ENCODE measurements around the gene NAA10. TPM values are rescaled to one million over a fixed set of nuclear protein-coding genes. Genes with fewer than 3 reads are reported as not detected.

The NAA10 gene
- total and polyA plus RNA-seq, 2 experiments from 2014 or later: 90.1 to 186 TPM

DNA sequence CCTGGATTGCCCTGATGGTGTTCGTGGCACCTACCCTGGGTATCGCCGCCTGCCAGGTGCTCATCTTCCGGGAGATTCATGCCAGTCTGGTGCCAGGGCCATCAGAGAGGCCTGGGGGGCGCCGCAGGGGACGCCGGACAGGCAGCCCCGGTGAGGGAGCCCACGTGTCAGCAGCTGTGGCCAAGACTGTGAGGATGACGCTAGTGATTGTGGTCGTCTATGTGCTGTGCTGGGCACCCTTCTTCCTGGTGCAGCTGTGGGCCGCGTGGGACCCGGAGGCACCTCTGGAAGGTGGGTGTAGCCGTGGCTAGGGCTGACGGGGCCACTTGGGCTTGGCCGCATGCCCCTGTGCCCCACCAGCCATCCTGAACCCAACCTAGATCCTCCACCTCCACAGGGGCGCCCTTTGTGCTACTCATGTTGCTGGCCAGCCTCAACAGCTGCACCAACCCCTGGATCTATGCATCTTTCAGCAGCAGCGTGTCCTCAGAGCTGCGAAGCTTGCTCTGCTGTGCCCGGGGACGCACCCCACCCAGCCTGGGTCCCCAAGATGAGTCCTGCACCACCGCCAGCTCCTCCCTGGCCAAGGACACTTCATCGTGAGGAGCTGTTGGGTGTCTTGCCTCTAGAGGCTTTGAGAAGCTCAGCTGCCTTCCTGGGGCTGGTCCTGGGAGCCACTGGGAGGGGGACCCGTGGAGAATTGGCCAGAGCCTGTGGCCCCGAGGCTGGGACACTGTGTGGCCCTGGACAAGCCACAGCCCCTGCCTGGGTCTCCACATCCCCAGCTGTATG is 28.5 kb downstream of the NAA10 start:
- Histone ChIP-seq H3K36me3 (no peaks in the 10 kb centered on the region), H3K27me3 (no peaks in the 10 kb centered on the region), H3K4me1 (ENCODE audit: low read depth) (no peaks in the 10 kb centered on the region), H3K9me3 (ENCODE audit: low read depth) (no peaks in the 10 kb centered on the region), H3K4me3 (no peak overlapping the region), H3K27ac (no peak overlapping the region)
- TF ChIP-seq, protein P1, sequence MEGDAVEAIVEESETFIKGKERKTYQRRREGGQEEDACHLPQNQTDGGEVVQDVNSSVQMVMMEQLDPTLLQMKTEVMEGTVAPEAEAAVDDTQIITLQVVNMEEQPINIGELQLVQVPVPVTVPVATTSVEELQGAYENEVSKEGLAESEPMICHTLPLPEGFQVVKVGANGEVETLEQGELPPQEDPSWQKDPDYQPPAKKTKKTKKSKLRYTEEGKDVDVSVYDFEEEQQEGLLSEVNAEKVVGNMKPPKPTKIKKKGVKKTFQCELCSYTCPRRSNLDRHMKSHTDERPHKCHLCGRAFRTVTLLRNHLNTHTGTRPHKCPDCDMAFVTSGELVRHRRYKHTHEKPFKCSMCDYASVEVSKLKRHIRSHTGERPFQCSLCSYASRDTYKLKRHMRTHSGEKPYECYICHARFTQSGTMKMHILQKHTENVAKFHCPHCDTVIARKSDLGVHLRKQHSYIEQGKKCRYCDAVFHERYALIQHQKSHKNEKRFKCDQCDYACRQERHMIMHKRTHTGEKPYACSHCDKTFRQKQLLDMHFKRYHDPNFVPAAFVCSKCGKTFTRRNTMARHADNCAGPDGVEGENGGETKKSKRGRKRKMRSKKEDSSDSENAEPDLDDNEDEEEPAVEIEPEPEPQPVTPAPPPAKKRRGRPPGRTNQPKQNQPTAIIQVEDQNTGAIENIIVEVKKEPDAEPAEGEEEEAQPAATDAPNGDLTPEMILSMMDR (IDR thresholded peaks at IDR 0.05; ENCODE audit: low read depth, low read length): no peak
- no peak for DNase-seq (ENCODE audit: low read depth in 1 of 2, low spot score in 1 of 2)

DNA sequence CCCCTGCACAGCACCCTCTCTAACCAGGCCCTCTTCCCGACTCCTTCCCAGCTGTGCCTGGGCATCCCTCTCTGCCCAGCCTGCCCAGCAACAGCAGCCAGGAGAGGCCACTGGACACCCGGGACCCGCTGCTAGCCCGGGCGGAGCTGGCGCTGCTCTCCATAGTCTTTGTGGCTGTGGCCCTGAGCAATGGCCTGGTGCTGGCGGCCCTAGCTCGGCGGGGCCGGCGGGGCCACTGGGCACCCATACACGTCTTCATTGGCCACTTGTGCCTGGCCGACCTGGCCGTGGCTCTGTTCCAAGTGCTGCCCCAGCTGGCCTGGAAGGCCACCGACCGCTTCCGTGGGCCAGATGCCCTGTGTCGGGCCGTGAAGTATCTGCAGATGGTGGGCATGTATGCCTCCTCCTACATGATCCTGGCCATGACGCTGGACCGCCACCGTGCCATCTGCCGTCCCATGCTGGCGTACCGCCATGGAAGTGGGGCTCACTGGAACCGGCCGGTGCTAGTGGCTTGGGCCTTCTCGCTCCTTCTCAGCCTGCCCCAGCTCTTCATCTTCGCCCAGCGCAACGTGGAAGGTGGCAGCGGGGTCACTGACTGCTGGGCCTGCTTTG is 29.2 kb downstream of the NAA10 start:
- DNase-seq (ENCODE audit: low read depth in 1 of 2, low spot score in 1 of 2): no peak
- no peaks in the 10 kb centered on the region for H3K36me3 ChIP-seq
- H3K27me3 ChIP-seq: no peaks in the 10 kb centered on the region
- TF ChIP-seq, protein P1 (IDR thresholded peaks at IDR 0.05; ENCODE audit: low read depth, low read length): no peak
- no peaks in the 10 kb centered on the region for H3K9me3 ChIP-seq (ENCODE audit: low read depth)
- H3K27ac ChIP-seq: no peak overlapping the region
- H3K4me3 ChIP-seq: no peak overlapping the region
- no peaks in the 10 kb centered on the region for H3K4me1 ChIP-seq (ENCODE audit: low read depth)

DNA sequence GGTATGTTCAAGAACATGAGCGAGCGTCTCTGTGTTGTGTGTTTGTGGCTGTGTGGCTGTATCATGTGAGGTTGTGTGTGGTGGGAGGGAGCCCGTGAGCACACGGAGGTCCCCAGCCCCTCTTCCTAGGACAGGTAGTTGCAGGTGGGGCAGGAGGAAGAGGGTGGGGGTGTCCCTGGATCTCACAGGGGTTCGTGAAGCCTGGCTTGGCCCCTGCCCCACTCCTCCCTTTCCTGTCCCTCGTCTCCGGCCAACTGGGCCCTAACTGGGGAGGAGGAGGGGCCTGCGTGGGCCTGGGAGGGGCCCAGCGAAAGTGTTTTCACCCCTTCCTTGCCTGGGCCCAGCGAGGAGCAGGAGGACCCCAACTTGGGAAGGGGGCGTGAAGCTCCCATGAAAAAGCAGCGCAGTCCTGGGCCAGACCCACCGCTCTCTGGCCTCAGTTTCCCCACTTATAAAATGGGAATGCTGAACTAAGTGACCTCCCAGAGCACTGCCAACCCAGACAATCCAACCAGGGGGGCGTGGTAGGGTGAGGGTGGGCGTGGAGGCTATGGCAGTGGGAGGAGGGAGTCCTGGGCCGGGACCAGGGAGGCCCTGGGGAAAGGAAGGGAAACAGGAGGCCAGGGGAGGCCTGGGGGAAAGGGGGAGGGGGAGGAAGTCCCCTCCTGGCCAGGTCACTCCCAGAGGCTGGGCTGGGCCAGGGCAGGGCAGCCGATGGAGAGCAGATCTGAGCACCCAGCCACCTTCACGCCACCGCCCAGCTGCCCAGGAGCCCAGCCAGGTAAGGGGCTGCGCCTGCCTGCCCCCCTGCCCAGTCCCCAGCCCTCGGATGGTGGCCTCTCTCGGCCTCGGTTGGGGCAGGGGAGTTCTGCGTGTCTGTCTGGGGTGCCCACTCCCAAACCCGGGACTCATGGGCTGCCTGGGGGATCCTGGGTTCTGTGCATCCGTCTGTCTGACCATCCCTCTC is 30.6 kb downstream of the NAA10 start, which contains the start of gene AVPR2:
Gene AVPR2, plus strand, starts transcription at position 683 of the 967 bp plus-strand sequence. CDS start 473 bp downstream, outside the sequence.
- Histone ChIP-seq H3K36me3 (no peaks in the 10 kb centered on the region), H3K9me3 (ENCODE audit: low read depth) (no peaks in the 10 kb centered on the region), H3K4me1 (ENCODE audit: low read depth) (no peaks in the 10 kb centered on the region), H3K27me3 (no peaks in the 10 kb centered on the region), H3K27ac (no peak within 1 kb of the TSS), H3K4me3 (no peak within 1 kb of the TSS)
- no peak for DNase-seq (ENCODE audit: low read depth in 1 of 2, low spot score in 1 of 2)
- TF ChIP-seq, protein P1 (IDR thresholded peaks at IDR 0.05; ENCODE audit: low read depth, low read length): no peak

DNA sequence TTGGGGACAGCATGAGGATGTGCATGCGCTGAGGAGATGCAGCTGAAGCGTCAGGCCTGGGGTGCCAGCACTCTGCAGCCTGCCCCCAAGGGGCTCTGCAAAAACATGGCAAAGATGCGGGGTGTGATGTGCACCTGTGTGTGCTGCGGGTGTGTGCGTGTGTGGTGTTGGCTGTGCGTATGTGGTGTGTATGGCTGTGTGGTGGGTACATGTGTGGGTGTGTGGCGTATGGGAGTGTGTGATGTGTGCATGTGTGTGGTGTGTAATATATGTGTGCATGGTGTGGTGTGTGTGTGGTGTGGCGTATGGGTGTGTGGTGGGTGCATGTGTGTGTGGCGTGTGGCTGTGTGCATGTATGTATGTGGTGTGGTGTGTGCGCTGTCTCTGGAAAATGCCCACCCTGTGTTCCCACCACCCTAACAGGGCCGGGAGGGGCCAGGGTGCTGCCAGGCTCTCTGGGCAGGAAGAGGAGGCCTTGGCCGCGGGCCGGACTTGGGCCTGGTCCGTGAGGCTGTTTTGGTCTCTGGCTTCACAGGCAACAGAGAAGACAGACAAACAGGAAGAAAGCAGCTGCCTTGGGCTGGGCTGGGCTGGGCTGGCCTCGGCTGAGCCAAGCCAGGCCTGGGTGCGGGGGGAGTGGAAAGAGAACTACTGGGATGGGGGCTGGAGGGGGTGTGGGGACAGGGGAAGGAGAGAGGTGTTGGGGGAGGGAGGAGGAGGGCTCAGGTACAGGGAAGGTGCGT is 31.4 kb downstream of the NAA10 start:
- no peaks in the 10 kb centered on the region for H3K9me3 ChIP-seq (ENCODE audit: low read depth)
- no peak overlapping the region for H3K27ac ChIP-seq
- H3K4me1 ChIP-seq (ENCODE audit: low read depth): no peaks in the 10 kb centered on the region
- no peaks in the 10 kb centered on the region for H3K27me3 ChIP-seq
- TF ChIP-seq, protein P1 (IDR thresholded peaks at IDR 0.05; ENCODE audit: low read depth, low read length): no peak
- H3K4me3 ChIP-seq: no peak overlapping the region
- no peak for DNase-seq (ENCODE audit: low read depth in 1 of 2, low spot score in 1 of 2)
- no peaks in the 10 kb centered on the region for H3K36me3 ChIP-seq

GRCh38 chrX:153902385-153902784 is 32.5 kb downstream of the NAA10 start:
- no peak overlapping the region for H3K4me3 ChIP-seq

More at GRCh38 chrX:153902385-153902784, 32.5 kb downstream of the NAA10 start:
- no peak for DNase-seq (ENCODE audit: low read depth in 1 of 2, low spot score in 1 of 2)
- Histone ChIP-seq H3K27me3 (no peaks in the 10 kb centered on the region), H3K4me1 (ENCODE audit: low read depth) (no peaks in the 10 kb centered on the region), H3K36me3 (no peaks in the 10 kb centered on the region), H3K27ac (no peak overlapping the region), H3K9me3 (ENCODE audit: low read depth) (no peaks in the 10 kb centered on the region)
- TF ChIP-seq, protein P1 (IDR thresholded peaks at IDR 0.05; ENCODE audit: low read depth, low read length): no peak
